ENCODE data around the gene C3orf80.

DNA sequence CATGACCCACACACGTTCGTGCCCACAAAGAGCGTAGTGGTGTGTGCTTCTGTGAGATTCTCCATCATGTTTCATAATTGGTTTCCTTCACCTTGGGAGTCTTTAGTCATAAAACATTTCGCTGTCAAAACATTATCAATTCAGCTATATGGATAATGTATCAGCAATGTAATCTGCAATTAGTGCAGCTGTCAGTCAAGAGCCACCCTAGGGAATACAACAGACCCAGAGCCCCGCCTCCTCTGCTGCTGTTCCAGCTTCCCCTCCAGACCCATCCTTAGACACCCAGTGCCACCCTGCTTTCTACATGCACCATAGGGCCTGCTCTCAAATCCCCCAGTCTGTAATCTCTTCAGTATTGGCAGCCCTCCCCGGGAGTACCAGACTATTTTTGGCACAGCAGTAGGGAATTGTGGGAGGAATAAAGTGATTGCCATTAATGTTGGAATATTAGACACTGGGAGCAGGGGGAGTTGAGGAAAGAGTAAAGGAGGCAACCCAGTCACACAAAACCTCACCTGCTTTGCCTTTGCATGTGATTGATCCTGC lies 31.5 kb upstream of the C3orf80 start:
- TF ChIP-seq, protein P1, sequence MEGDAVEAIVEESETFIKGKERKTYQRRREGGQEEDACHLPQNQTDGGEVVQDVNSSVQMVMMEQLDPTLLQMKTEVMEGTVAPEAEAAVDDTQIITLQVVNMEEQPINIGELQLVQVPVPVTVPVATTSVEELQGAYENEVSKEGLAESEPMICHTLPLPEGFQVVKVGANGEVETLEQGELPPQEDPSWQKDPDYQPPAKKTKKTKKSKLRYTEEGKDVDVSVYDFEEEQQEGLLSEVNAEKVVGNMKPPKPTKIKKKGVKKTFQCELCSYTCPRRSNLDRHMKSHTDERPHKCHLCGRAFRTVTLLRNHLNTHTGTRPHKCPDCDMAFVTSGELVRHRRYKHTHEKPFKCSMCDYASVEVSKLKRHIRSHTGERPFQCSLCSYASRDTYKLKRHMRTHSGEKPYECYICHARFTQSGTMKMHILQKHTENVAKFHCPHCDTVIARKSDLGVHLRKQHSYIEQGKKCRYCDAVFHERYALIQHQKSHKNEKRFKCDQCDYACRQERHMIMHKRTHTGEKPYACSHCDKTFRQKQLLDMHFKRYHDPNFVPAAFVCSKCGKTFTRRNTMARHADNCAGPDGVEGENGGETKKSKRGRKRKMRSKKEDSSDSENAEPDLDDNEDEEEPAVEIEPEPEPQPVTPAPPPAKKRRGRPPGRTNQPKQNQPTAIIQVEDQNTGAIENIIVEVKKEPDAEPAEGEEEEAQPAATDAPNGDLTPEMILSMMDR (IDR thresholded peaks at IDR 0.05; ENCODE audit: borderline replicate concordance, extremely low read depth, low read length, poor library complexity, severe bottlenecking): no peak
- TF ChIP-seq EZH2 (IDR thresholded peaks at IDR 0.05; ENCODE audit: borderline replicate concordance, low read depth, low read length, severe bottlenecking): no peak
